T-helper 2 cell treated with Interferon-gamma antibody and Interleukin-4, amounts not matched to agents 5 μg/mL and 100 μg/mL, for 36 hours (primary cell): ENCODE results near the gene PCAT6.
A peak's percentile ranks its signal among the peaks of the same experiment; 100 is the strongest.

Experiments
- DNase-seq: peaks from one replicate; pipeline ENCODE4 v3.0.0; 2021; ENCODE audit warnings: low spot score
- H3K27ac Mint-ChIP-seq: one replicate; pipeline ENCODE4 v1.8.0; 2021; ENCODE audit warnings: mild to moderate bottlenecking, mixed read lengths
- H3K27me3 Mint-ChIP-seq: one replicate; pipeline ENCODE4 v1.8.0; 2021; ENCODE audit warnings: low read depth, mixed read lengths
- H3K36me3 Mint-ChIP-seq: one replicate; pipeline ENCODE4 v1.8.0; 2021; ENCODE audit warnings: low read depth, mixed read lengths
- H3K4me1 Mint-ChIP-seq: one replicate; pipeline ENCODE4 v1.8.0; 2021; ENCODE audit warnings: low read depth, mixed read lengths
- H3K4me3 Mint-ChIP-seq: one replicate; pipeline ENCODE4 v1.8.0; 2022; ENCODE audit warnings: mild to moderate bottlenecking, moderate library complexity, mixed read lengths
- H3K9me3 Mint-ChIP-seq: one replicate; pipeline ENCODE4 v1.8.0; 2021; ENCODE audit warnings: mixed read lengths

PCAT6 gene

DNA sequence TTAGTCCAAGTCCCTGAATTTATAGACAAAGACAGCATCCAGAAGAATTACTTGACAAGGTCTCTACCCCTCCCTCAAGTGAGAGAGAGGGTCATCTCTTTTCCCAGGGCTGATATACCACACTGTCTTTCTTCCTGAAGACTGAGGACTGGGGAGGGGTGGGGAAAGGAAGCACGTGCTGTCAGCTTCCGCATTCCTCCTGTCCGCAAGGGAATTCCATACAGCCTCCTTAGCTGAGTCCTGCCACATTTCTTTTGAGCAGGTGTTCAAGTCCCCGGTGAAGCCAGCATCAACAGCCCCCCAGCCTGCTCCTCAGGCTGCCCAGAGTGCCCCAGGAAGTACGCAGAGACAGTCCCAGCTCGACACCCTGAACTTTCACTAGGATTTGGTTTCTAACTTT lies 34.2 kb downstream of the PCAT6 start:
- Mint-ChIP-seq H3K4me3 (no peak overlapping the region), H3K4me1 (peaks cover 6% of the 10 kb centered on the region), H3K27ac (no peak overlapping the region), H3K36me3 (no peaks in the 10 kb centered on the region), H3K9me3 (no peaks in the 10 kb centered on the region), H3K27me3 (no peaks in the 10 kb centered on the region)
- no peak for DNase-seq

DNA sequence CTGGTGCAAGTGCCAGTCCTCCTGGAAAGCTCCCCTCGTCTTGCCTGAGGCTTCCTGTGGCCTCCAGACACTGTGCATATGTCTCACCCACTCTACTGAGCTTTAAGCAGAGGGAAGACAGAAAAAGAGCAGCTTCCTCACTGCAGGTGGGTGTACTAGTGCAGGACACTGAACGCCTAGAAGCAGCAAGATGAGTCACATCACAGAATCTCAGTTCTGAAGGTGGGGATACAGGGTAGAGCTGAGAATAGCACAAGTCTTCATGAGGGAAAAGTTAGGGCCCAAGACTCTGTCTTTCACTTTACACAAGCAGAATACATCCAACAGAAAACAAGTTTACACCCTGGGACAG lies 37.4 kb downstream of the PCAT6 start:
- Mint-ChIP-seq H3K4me1 (peaks cover 6% of the 10 kb centered on the region), H3K4me3 (no peak overlapping the region), H3K27ac (no peak overlapping the region), H3K27me3 (no peaks in the 10 kb centered on the region), H3K36me3 (no peaks in the 10 kb centered on the region), H3K9me3 (no peaks in the 10 kb centered on the region)
- DNase-seq = peak; percentile 11

DNA sequence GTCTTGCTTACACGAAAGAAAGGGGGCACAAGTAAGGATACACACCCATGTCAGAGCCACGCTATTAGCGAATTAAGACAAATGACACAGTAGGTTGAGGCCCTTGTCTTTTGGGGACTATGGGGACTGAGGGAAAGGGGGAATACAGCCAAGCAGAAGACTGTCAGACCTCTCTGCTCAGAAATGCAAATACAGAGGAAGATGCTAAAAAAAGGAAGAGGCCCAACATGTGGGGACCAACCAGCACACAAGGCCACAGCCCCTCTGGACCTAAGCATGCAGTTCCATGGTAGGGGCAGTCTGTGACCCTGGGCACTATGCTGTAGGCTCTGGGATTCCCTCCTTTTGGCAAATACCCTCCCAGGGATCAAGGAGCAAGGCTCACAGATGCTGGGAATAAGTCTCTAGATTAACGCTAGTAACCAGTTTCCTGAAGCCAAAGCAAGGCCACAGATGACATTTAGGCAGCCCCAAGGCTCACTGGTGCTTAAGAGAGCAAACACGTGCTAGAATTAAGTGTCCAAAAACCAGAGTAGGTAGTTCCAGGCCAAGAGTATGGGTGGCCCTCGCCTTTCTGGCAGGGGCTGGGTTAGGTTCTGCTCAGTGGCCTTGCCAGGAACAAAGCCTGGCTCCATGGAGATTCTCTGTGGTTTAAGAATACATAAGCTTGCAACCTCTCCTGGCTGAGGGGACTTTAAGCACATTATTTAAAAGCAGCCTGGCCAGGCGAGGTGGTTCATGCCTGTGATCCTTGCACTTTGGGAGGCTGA lies 40.0 kb downstream of the PCAT6 start:
- Mint-ChIP-seq H3K36me3 (no peaks in the 10 kb centered on the region), H3K9me3 (no peaks in the 10 kb centered on the region), H3K4me1 (peaks cover 6% of the 10 kb centered on the region), H3K27ac (no peak overlapping the region), H3K27me3 (no peaks in the 10 kb centered on the region), H3K4me3 (no peak overlapping the region)
- DNase-seq = no peak

DNA sequence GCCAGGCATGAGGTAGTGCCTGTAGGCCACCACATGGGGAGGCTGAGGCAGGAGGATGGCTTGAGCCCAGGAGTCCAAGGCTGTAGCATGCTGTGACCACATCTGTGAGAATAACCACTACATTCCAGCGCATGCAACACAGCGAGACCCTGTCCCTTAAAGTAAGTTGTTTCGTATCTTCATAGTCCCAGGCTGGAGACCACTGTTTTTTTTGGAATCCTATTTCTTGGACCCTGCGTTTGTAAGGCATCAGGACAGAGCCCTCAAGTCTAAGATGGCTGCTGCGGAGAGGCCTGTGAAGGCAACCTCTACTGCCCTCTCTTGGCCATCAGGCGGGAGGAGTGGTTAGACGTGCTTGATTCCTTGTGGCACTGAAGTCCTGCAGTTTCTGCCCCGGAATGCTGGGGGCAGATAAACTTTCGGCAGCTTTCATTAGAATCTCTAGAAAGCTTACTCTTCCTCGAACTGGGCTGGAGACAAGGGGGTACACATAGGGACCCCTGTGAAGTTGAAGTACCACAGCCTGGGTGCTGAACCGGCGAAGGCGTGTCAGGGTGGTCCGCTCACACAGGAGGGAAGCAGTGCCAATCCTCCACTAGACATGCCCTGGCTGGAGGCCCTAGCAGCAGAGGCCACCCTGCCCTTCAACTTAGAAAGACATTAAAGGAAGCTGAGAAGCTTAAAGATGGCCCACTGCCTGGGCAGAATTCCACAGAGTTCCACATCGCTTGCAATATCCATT lies 41.6 kb downstream of the PCAT6 start:
- Mint-ChIP-seq H3K9me3 (no peaks in the 10 kb centered on the region), H3K27me3 (no peaks in the 10 kb centered on the region), H3K36me3 (no peaks in the 10 kb centered on the region), H3K4me1 (peaks cover 6% of the 10 kb centered on the region), H3K27ac (no peak overlapping the region), H3K4me3 (no peak overlapping the region)
- peak; percentile 22 for DNase-seq

DNA sequence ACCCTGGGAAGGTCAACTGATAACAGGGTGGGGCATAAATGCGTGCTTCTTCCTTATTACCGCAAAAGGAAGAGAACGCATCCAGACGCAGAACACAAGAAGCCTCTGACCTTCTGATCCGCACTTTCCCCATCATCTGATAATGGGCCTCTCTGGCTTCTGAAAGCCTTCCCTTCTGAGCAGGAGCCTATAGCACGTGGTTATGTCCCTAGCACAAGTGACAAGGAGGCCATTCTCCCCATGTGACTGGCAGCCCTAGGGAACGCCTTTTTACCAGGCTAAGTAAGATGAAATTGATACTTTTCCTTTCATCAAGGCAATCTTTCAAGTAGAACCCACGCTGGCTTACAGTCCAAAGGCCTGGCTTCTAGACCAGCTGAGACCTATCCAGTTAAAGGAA lies 44.0 kb downstream of the PCAT6 start:
- Mint-ChIP-seq H3K27ac (no peak overlapping the region), H3K27me3 (peaks cover 12% of the 10 kb centered on the region), H3K4me3 (no peak overlapping the region), H3K9me3 (no peaks in the 10 kb centered on the region), H3K36me3 (no peaks in the 10 kb centered on the region), H3K4me1 (no peaks in the 10 kb centered on the region)
- no peak for DNase-seq

DNA sequence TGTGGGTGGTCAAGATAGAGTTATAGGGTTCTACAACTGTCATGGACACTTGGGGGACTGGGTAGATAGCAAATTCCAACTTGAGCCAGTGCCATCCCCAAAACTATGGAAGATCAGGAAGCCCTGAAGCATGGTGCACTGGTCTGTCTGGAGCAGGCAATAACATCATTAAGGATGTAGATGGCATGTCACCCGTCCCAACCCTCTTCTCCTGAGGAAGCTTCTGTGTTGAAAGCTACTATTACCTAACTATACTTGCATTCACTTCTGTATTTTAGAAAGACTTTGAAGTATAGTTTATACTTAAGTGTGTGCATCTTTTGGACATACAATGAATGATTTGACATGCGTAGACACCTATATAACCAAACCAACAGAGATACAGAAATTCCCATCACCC lies 45.3 kb downstream of the PCAT6 start:
- Mint-ChIP-seq H3K4me3 (no peak overlapping the region), H3K9me3 (no peaks in the 10 kb centered on the region), H3K27me3 (peaks cover 21% of the 10 kb centered on the region), H3K4me1 (no peaks in the 10 kb centered on the region), H3K36me3 (no peaks in the 10 kb centered on the region), H3K27ac (no peak overlapping the region)
- DNase-seq = no peak

DNA sequence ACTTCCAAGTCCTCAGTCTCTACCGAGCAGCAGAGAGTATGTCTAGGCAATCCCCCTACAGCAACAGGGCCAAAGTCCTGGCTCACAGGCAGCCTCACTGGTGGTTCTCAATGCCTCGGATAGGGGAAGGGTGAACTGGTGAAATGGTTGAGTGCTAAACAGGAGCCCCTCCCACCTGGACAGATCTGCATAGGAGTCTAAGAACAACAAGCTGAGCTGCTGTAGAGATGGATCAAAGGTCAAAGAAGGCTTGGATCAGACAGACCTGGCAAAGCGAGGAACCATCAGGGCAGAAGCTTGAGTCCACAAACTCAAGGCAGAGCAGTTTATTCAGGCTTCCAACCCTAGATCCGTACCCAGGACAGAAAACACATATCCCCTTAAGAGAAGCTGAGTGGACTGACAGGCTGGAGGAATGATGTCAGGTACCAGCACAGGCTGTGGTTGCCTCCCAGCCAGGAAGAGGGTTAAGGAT lies 46.4 kb downstream of the PCAT6 start:
- H3K27me3 Mint-ChIP-seq = peaks cover 32% of the 10 kb centered on the region
- H3K4me1 Mint-ChIP-seq = peaks cover 7% of the 10 kb centered on the region
- DNase-seq = no peak
- H3K4me3 Mint-ChIP-seq = no peak overlapping the region
- H3K27ac Mint-ChIP-seq = no peak overlapping the region
- no peaks in the 10 kb centered on the region for H3K9me3 Mint-ChIP-seq
- no peaks in the 10 kb centered on the region for H3K36me3 Mint-ChIP-seq

DNA sequence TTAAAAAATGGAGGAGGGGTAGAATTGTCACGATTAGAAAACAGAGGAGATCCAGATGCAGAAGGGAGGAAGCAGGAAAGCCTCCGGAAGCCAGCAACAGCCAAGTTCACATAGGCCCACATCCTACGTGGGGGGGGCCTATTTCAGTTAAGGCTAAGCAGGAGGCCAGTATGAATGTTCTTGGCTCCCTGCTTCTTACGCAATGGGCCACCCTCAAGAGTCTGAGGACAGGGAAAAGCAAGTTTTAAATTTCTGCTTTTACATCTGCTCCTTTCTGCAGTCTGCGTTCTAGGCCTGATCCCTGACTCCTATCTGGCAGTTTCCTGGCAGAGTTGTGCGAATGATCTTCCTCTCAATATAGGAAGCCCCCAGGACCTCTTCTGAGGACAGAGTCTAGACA lies 47.6 kb downstream of the PCAT6 start:
- DNase-seq = no peak
- peaks cover 7% of the 10 kb centered on the region for H3K4me1 Mint-ChIP-seq
- no peaks in the 10 kb centered on the region for H3K9me3 Mint-ChIP-seq
- peaks cover 43% of the 10 kb centered on the region for H3K27me3 Mint-ChIP-seq
- no peak overlapping the region for H3K27ac Mint-ChIP-seq
- H3K4me3 Mint-ChIP-seq = no peak overlapping the region
- H3K36me3 Mint-ChIP-seq = no peaks in the 10 kb centered on the region

DNA sequence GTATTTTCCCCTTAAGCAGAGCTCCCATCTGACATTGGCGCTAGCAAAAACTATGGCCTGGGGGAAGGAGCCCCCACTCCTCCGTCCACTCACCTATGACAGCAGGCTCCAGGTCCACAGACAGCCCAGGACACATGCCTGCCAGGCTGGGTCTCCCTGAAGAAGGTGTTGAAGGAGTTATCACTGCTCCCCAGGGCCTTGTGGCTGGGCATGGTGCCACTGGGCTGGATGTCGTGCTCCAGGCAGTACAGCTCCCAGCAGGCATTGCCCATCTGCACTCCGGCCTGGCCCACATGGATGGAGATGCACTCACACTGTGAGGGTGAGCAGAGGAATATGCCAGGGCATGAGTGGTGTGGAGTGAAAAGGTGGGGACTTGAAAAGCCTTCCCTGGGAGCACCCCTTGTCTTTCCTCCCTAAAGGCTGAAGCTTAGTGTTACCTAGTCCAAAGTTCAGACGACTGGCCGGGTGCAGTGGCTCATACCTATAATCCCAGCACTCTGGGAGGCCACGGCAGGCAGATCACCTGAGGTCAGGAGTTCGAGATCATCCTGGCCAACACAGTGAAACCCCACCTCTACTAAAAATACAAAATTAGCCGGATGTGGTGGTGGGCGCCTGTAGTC lies 48.1 kb downstream of the PCAT6 start:
- no peak overlapping the region for H3K27ac Mint-ChIP-seq

DNA sequence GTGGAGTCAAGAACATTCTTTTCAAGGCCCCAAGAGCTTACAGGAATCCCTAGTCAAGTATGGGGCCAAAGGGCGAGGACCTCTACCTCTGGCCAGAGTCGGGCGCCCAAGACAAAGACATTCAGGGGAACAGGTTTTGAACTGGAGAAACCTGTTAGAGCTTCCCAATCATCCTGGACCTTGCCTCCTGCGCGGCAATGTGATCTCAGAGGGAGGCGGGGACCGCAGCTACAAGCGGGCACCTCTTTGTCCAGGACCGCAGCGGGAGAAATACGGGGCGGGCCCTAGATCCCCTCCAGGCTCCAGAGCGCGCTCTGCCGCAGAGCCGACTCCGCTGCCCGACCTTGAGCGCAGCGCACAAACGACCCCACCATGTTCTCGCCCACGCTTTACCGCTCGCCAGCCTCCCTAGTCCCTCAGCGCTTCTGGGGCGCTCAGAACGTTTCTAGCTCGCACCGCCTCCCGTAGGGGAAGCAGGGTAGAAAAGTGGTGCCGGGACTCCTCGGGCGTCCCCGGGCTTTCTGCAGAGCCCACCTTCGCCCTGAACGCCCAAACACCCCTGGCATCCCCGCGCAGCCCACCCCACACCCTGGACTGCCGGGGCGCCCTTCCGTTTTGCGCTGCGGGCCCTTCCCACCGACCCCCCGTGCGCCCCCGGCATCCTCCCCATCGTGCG lies 50.1 kb downstream of the PCAT6 start:
- peaks cover 65% of the 10 kb centered on the region for H3K27me3 Mint-ChIP-seq
- peak; percentile 18 for DNase-seq
- H3K4me3 Mint-ChIP-seq = peak overlapping the region; percentile 83
- H3K4me1 Mint-ChIP-seq = peaks cover 7% of the 10 kb centered on the region
- H3K36me3 Mint-ChIP-seq = no peaks in the 10 kb centered on the region
- no peak overlapping the region for H3K27ac Mint-ChIP-seq
- no peaks in the 10 kb centered on the region for H3K9me3 Mint-ChIP-seq

More for the DNA sequence above, 48.1 kb downstream of the PCAT6 start:
- DNase-seq = no peak
- no peak overlapping the region for H3K4me3 Mint-ChIP-seq
- H3K36me3 Mint-ChIP-seq = no peaks in the 10 kb centered on the region
- peaks cover 47% of the 10 kb centered on the region for H3K27me3 Mint-ChIP-seq
- H3K4me1 Mint-ChIP-seq = peaks cover 7% of the 10 kb centered on the region
- H3K9me3 Mint-ChIP-seq = no peaks in the 10 kb centered on the region
